Fibroblast of mammary gland (primary cell): Measurements from ENCODE around the gene HHIPL1.

Source experiments
- DNase-seq: peaks from one replicate; pipeline ENCODE4 v3.0.0-alpha.2; 2010; ENCODE audit warnings: low read depth
- H3K4me3 ChIP-seq: 2 replicates; pipeline ENCODE4 v1.5.1; 2011; ENCODE audit warnings: low read depth, mild to moderate bottlenecking, low read length, moderate library complexity; ENCODE audit not compliant: control insufficient read depth
- CTCF ChIP-seq: conservative IDR thresholded peaks from 2 replicates; pipeline ENCODE4 v1.5.1; 2011; ENCODE audit warnings: low read depth, low read length, inconsistent platforms; ENCODE audit not compliant: control insufficient read depth, insufficient read depth

Gene HHIPL1

GRCh38 chr14:99674776-99675381, 29.9 kb downstream of the HHIPL1 start:
- DNase-seq, result no peak
- no peak for TF ChIP-seq CTCF
- no peak overlapping the region for H3K4me3 ChIP-seq

GRCh38 chr14:99675382-99675835, 30.5 kb downstream of the HHIPL1 start:
- no peak for DNase-seq
- TF ChIP-seq CTCF, result no peak
- H3K4me3 ChIP-seq, result no peak overlapping the region

- TF ChIP-seq CTCF, result no peak
- no peak for DNase-seq
- no peak overlapping the region for H3K4me3 ChIP-seq
Measured at GRCh38 chr14:99675951-99676350, 31.0 kb downstream of the HHIPL1 start.

- no peak for TF ChIP-seq CTCF
- no peak overlapping the region for H3K4me3 ChIP-seq
- peak; percentile 47 for DNase-seq
Measured at GRCh38 chr14:99676657-99677056, 31.7 kb downstream of the HHIPL1 start.

GRCh38 chr14:99677231-99678140, 32.6 kb downstream of the HHIPL1 start:
- peak; percentile 66 for DNase-seq
- TF ChIP-seq CTCF, result no peak
- no peak overlapping the region for H3K4me3 ChIP-seq

GRCh38 chr14:99678198-99678597, 33.3 kb downstream of the HHIPL1 start:
- TF ChIP-seq CTCF, result no peak
- no peak overlapping the region for H3K4me3 ChIP-seq
- no peak for DNase-seq
